Stimulated activated CD8-positive, alpha-beta memory T cell treated with anti-CD3 and anti-CD28 coated beads, Interleukin-2, amount 100 ng/mL, for 48 hours (primary cell): ENCODE results near the gene SPAM1.
"Not testable (repeated sequence)": the region's sequence is repeated elsewhere in the genome, so short reads cannot be mapped to it uniquely, and the experiment has no call there.

Experiments used
- DNase-seq, 2 donors: peaks; one replicate each; pipeline ENCODE4 v3.0.0-alpha.2; 2020; ENCODE audit warnings: low read depth in 2 of 2

The SPAM1 gene, protein sequence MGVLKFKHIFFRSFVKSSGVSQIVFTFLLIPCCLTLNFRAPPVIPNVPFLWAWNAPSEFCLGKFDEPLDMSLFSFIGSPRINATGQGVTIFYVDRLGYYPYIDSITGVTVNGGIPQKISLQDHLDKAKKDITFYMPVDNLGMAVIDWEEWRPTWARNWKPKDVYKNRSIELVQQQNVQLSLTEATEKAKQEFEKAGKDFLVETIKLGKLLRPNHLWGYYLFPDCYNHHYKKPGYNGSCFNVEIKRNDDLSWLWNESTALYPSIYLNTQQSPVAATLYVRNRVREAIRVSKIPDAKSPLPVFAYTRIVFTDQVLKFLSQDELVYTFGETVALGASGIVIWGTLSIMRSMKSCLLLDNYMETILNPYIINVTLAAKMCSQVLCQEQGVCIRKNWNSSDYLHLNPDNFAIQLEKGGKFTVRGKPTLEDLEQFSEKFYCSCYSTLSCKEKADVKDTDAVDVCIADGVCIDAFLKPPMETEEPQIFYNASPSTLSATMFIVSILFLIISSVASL

DNA sequence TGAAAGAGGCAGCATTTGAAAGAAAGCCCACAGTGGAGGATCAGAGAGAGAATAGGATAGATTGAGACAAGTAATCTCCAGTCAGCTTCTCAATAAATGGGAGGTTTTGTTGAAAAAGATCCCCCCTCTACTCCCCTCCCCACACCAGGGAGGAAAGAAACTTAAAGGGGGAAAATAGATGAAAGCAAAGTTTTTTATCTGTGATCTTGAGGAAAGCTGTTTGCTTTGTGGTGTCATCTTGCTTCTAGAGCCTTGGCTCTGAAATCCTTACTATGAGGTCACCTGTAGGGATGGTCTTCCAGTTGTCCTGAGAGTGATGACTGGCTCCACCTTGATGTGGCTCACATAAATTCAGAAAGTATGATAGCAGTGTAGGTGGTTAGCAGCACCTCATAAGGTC is at the start of gene SPAM1:
Gene SPAM1 (plus strand): TSS at position 301 of the 400 bp plus-strand sequence. CDS start 28,330 bp downstream, outside the sequence.
- DNase-seq: no peak

DNA sequence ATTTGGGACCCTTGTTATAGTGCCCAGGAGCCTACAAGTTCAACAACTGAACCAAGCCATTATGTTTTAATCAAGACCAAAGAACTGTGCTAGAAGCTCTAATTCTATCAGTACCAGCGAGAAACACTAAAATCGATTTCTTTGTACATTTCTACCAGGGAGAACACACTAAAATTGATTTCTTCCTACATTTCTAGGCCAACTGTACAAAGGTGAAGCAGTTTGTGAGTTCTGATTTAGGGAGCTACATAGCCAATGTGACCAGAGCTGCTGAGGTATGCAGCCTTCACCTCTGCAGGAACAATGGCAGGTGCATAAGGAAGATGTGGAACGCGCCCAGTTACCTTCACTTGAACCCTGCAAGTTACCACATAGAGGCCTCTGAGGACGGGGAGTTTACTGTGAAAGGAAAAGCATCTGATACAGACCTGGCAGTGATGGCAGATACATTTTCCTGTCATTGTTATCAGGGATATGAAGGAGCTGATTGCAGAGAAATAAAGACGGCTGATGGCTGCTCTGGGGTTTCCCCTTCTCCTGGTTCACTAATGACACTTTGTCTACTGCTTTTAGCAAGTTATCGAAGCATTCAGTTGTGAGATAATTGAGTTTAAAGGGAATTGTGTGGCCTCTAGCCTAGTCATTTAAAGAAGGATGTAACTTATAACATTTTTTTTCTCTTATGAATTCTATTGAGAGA is 48.3 kb upstream of the SPAM1 start:
- no peak for DNase-seq

DNA sequence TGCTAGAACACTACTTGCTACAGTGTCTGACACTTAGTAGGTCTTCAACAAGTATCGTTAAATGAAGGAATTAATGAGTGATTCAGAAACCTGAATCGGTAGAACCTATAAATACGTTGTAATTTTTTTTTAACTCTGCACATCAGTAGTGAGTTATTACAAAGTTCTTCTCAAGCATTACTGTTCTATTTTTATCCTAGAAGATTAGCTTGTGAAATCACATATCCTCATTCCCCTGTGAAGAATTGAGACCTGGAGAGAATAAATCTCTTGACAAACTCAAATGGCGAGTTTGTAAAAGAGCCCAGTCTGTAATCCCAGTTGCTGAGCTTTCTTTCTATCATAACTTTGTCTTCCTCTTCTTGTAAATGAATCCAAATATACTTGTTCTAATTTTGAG is 45.4 kb upstream of the SPAM1 start:
- DNase-seq: no peak

DNA sequence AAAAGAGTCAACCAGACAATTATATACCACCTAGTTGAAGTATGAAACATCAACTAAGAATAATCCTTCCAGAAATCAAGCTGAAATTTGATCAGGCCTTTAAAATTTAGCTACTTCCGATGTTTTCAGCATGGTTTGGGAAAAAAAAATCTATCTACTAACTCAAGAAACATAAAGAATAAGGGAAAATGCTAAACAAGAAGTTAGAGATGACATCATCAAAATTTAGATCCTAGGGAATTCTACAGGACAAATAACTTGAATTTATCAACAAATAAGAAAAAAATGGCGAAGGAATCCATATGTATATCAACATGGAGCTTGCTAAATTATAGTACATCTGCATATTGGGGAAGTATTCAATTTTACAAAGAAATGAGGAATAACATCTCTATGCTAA is 43.7 kb upstream of the SPAM1 start:
- DNase-seq: no peak

DNA sequence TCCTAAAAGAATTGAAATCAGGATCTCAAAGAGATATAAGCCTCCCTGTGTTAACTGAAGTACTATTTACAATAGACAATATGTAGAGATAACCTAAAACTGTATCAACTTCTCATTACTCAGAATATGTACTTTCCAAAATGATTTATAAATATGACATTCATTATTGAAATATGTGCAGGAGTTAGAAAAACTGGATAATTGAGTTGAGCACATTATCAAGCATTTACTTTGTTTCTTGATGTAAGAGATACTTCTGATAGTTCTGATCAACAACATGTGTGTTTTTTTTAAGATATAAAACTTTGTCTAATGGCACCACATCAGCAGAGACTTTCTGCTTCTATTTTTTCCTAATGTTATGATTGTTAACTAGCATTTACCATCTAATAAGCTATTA is 41.9 kb upstream of the SPAM1 start:
- no peak for DNase-seq

DNA sequence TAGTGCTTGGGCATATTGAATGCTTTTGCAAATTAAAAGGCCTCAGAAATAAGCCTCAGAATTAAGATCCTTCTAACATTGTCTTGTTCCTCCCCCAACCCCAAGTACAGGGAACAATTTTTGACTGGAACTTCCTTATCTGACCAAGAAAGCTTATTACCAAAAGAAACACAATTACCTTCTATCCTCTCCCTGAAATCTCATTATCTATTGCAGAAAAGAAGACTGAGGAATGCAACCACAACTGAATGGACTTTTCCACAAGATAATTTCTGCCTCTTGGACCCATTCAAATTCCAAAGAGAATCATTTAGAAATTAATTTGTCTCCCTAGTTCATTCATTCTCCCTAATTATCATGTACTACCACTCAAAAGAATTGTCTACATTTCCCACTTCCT is 36.8 kb upstream of the SPAM1 start:
- no peak for DNase-seq

DNA sequence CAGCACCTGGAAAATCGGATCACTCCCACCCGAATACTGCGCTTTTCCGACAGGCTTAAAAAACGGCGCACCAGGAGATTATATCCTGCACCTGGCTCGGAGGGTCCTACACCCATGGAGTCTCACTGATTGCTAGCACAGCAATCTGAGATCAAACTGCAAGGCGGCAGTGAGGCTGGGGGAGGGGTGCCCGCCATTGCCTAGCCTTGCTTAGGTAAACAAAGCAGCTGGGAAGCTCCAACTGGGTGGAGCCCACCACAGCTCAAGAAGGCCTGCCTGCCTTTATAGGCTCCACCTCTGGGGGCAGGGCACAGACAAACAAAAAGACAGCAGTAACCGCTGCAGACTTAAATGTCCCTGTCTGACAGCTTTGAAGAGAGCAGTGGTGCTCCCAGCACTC is 30.3 kb upstream of the SPAM1 start:
- DNase-seq: not testable (repeated sequence)

DNA sequence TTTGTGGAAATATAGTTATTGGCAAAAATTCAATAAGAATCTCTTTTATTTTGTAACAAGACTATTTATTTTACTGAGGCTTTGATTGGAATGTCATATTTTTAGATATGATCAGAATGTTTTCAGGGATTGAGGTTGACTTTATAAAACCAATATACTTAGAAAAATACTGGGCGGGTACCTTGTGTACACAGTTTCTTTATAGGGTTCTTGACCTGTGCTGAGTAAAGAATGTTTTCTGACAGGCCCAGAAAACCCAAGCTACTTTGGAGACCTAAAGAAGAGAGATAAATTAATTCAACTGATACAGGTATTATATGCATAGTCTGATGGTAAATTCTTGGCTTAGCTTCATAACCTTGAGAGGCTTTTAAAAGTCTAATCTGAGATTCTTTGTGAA is 23.9 kb upstream of the SPAM1 start:
- no peak for DNase-seq

DNA sequence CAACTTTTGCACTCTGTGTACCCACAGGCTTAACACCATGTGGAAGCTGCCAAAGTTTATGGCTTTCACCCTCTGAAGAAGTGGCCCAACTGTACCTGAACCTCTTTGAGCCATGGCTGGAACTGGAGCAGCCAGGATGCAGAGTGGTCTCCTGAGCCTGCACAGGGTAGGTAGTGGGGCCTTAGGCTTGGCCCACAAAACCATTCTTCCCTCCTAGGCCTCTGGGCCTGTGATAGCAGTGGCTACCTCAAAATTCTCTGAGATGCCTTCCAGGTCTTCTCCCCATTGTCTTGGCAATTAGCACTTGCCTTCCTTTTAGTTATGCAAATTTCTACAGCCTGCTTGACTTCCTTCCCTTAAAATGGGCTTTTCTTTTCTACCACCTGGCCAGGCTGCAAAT is 19.3 kb upstream of the SPAM1 start:
- no peak for DNase-seq

DNA sequence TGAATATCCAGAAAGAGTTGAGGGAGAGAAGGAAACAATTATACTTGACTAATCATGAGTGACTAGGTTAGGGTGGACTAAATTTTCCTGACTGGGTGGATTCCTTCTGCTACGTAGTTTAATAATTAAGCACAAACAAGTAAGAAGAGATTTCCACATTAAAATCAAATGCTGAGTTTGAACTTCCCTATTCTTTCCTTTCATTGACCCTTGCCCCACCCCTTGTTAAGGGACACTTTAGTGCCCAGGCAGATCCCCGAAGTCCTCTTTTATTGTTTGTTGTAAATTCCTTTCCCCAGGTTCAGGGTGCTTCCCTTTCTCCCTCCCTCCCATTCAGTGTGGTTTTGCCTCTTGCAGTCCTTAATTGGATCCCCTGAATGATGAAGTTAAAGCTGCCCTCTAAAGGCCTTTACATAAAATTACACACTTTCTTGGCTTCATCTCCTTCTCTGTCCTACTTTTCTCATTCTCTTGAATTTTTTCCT is 8.8 kb upstream of the SPAM1 start:
- DNase-seq: no peak

DNA sequence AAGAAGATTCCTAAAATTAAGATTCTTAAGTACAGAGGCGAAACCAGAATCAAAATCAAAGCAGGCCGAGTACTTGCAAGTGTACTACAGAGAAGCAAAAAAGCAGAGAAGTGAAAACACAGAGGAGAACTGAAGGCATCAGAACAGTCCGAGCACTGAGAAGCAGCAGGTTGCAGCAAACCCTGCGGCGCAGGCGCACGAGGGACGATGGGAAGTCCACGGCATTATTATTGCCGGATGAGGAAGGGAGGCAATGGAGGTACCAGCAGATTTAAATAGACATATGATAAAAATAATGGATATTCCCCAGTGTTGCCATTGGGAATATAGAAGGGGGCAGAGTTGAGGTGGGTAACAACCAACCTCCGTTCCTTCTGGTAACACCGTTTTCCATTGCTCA is 7.2 kb upstream of the SPAM1 start:
- DNase-seq: no peak

DNA sequence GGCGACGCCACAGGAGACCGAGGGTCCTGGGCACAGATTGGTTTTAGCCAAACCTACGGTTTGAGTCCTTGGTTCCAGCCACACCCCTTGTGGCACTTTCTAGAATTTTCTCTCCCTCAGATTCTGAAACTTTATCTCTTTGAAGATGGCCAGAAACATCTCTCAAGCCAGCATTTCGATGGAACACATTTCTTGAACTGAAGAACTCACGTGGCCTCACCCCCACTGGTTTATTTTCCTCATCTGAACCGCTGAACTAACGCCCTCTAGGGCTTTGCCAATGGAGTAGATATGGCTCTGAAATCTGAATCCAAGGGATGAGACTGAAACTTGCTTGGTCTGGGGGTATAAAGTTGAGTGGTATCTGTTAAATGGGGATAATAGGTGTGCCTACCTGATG is 6.7 kb upstream of the SPAM1 start:
- DNase-seq: no peak

DNA sequence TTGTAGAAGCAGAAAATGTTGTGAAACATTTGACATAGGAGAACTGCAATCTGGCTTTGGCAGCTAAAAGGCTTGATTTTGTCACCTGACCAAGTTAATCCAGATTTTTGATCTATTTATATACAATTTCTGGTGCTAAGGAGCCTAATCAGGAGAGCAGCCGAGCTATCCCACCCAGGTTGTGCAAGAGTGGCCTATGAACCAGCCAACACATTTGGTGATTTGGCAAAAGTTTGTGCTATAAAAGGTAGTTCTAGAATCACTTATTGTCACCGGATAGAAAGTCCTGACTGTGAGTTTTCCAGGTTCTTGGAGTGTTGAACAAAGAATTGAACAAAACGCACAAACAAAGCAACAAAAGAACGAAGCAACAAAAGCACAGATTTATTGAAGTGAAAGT is 1.4 kb upstream of the SPAM1 start:
- DNase-seq: no peak

DNA sequence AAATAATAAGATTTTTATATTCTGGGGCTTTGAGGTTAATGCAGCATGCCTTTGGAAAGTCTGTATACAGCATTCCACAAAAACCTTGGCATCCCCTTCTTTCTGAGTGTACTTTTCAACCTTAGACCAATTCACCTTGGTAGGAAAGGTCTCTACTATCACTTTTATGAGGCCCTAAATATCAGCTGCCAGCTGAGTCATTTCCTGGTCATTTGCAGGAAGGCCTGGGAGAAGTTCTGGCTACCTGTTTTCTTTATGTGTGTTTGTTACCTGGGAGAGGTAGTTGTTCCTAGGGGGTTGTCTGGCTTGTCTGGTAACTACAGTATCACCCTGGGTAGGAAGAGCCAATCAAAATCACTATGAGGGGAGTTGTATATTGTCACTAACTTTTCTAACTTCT is 4.1 kb downstream of the SPAM1 start:
- DNase-seq: no peak

DNA sequence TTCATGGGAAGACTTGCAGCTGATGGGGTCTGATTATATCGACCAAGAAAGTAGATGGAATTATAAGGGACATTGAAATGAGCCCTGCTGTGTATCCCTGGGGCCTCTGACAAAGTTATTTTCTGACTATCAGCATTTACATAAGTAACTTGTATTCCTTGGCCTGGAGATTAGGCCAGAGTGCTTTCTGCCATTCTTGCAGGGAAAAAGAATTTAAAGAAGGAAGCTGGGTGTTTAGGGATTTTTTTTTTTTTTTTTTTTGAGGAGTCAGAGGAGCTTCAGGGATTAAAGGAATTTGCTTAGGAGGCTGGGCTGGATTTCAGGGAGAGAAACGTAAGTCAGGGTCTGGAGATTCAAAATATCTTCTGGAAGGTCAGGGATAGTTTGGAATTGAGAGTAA is 4.6 kb downstream of the SPAM1 start:
- DNase-seq: no peak

DNA sequence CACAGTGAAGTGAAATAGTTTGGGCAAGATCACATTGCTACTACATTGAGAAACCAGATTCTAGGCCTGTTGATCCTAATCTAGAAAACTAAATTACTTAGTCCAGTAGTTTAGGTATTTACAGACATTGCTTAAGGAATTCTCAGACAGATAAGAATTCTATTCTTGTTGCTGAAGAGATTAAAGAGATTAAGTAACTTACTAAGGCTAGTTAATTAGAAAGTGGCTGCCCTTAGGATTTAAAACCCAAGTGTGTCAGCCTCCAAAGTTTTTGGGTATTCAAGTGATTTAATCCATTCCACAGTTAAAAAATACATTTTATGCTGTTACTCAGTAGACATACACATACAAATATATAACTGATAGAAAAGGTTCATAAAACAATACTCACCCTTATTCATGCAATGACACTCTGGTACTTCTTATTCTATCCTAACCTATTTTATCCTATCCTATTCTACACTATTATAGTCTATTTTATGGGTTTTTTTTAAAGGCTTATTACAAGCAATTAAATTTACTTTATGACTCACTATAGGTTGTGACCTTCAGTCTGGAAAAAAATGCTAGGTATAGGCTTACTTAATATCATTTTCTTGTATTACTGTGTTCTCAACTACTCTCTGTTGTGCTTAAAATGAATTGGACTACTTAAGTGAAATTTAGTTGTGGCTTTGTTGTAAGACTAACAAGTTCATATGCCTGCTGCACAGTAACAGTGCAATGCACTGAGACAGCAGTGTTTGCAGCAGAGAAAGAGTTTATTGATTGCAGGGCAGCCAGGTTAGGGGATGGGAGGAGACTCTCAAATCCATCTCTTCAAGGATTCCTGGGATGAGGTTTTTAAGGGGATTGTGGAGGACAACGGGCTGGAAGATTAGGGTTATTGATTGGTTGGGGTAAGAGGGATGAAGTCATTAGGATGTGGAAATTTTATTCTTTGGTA is 10.7 kb downstream of the SPAM1 start:
- no peak for DNase-seq

DNA sequence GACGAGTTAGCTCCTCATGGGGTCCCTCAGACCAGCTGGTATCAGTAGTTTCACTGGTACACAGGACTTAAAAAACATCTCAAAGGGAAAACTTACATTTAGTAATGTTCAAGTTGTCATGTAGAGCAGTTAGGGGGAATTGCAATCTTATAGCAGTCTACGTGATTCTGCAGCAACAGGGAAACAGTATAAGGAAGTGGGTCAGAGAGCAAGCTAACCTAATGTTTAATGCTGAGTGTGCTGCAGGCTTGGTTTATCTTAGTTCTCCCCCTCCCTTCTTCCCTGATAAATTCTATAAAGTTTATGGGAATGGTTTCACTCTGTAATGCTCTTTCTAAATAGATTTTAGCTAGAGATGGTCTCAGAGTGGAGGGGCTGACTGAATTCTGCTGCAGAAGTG is 11.3 kb downstream of the SPAM1 start:
- DNase-seq: no peak

DNA sequence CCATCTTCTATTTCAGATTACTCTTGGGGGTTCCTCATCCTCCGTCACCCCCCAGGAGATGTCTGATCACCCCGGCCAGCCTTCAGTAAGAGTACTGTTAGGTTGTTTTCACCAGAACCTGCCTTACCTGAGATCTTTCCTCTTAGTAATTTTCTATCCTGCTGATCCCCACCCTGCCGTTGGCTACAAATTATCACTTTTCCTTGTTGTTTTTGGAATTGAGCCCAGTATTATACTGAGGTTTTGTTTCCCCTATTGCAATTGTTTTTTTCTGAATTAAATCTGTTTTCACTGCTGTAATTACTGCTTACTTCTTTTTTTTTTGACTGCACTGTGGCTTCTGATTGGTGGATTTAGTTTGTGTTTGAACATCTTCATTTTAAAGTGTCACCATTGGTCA is 14.7 kb downstream of the SPAM1 start:
- no peak for DNase-seq

DNA sequence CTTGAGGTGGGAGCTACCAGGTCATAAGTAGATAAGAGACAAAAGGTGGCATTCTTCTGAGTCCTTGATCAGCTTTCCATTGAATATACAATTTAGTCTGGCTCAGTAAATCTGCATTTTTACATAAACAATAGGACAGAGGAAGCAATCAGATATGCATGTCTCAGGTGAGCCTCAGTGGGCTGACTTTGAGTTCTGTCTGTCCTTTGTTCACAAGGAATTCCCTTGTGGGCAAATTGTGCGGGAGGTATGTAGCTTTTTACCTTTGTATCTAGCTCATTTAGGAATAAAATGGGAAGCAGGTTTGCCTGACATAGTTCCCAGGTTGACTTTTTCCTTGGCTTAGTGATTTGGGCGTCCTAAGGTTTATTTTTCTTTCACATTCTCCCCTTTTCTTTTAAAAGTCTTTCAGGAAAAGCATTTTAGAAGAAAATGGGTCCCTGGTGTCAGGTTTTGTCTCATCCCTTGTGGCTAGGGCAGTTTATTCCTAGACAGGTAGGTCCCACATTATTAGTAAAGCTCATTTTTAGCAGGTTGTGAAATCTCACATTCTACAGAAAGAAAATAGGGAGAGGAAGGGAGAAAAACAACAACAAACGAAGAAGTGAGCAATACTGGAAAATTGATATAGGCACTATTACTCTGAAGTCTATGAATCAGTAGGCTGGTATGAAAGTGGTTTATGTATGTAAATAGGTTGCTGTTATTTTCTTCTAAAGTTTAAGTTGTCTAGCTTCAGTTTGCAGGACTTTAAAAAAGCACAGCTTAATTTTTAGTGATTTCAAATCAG is 16.5 kb downstream of the SPAM1 start:
- no peak for DNase-seq

DNA sequence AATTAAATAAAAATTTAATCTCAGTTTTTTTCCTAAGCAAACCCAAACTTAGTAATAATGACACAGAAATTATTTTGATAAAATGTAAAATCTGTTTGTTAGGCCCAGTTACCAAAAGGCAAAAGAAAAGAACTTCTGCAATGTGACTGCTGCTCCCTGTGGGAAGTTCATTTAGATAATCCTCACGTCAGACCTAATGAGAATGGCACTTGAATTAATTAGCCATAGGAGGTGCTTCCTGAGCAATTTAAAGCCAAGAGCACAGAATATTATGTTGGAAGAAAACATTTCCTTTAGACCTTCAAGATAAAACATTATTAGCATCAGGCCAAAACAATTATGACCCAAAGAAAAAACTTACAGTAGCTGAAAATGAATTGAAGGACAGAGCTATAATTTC is 19.4 kb downstream of the SPAM1 start:
- no peak for DNase-seq

DNA sequence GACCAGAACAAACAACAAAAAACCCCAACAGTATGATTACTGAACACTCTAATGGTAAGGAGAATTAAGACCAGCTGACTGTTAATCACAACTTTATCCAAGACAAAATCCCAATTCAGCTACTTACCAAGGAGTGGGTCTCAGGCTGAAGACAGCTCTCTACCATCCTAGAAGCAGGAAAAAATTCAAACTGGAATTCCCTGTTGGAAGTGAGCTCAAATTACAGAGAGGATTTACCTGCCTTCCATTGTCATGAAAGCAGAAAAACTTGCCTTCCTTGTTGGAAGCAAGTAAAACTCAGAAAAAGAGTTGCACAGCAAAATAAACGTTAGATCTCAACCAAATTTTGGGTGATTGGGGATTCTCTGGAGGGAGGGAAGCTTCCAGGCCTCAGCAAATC is 20.9 kb downstream of the SPAM1 start:
- no peak for DNase-seq
